Central memory CD8-positive, alpha-beta T cell (primary cell): Measurements from ENCODE around the gene AGBL5.
"Not testable (repeated sequence)": the region's sequence is repeated elsewhere in the genome, so short reads cannot be mapped to it uniquely, and the experiment has no call there.

Experiments
- ATAC-seq: fragments of 150-1000 bp; cut with Tn5 transposase; replicated peaks from 2 replicates; pipeline ENCODE4 v1.10.0; 2022; ENCODE audit warnings: mild to moderate bottlenecking, moderate FRiP score, moderate number of reproducible peaks; ENCODE audit not compliant: poor library complexity, severe bottlenecking; ENCODE audit errors: extremely low read depth
- DNase-seq, 2 donors: peaks; one replicate each; pipeline ENCODE4 v3.0.0; 2021; ENCODE audit warnings: low spot score in 2 of 2
- H3K27ac Mint-ChIP-seq: one replicate; pipeline ENCODE4 v1.8.0; 2022; ENCODE audit warnings: low read depth, mild to moderate bottlenecking, moderate library complexity, mixed read lengths
- H3K27me3 Mint-ChIP-seq: one replicate; pipeline ENCODE4 v1.8.0; 2022; ENCODE audit warnings: mixed read lengths
- H3K36me3 Mint-ChIP-seq: one replicate; pipeline ENCODE4 v1.8.0; 2022; ENCODE audit warnings: mild to moderate bottlenecking, moderate library complexity, mixed read lengths; ENCODE audit not compliant: insufficient read depth
- H3K4me1 Mint-ChIP-seq: one replicate; pipeline ENCODE4 v1.8.0; 2022; ENCODE audit warnings: mixed read lengths
- H3K4me3 Mint-ChIP-seq: one replicate; pipeline ENCODE4 v1.8.0; 2022; ENCODE audit warnings: mild to moderate bottlenecking, moderate library complexity, mixed read lengths
- H3K9me3 Mint-ChIP-seq: one replicate; pipeline ENCODE4 v1.8.0; 2022; ENCODE audit warnings: mixed read lengths

AGBL5 gene

DNA sequence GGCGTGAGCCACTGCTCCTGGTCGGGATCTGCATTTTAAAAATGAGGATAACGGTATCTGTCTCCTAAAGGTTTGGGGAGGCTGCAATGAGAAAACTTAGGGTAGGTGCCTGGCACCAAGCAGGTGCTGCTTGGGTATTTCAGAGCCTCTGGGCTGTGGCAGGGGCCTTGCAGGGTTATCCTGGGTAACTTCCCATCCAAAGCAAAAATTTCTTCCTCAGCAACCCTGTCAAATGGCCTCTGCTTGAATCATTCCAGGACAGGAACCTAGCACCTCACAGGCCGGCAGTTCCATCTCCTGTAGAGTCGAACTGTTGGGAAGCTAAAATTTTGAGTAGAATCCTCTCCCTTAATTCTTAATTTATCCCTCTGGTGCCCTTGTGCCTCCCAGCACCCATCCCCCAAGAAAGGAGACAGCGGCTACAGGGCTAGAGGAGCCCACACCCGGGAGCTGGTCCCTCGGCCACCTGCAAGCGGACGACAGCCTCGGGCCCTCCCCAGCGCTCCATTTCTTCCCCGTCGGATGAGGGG lies 66.6 kb downstream of the AGBL5 start:
- Mint-ChIP-seq H3K4me1 (peaks cover 8% of the 10 kb centered on the region), H3K36me3 (peaks cover 8% of the 10 kb centered on the region), H3K9me3 (no peaks in the 10 kb centered on the region), H3K27me3 (peaks cover 50% of the 10 kb centered on the region), H3K27ac (no peak overlapping the region), H3K4me3 (no peak overlapping the region)
- no peak for ATAC-seq
- no peak for DNase-seq

GRCh38 chr2:27118525-27119329 lies 67.3 kb downstream of the AGBL5 start, which contains the start of gene CGREF1:
TSS of gene CGREF1 (minus strand) at chr2:27119128. CDS start at chr2:27104366, 14,762 bp downstream.
- ATAC-seq, result no peak
- Mint-ChIP-seq H3K27me3 (peaks cover 50% of the 10 kb centered on the region), H3K36me3 (peaks cover 8% of the 10 kb centered on the region), H3K9me3 (no peaks in the 10 kb centered on the region), H3K27ac (no peak within 1 kb of the TSS), H3K4me3 (peak within 1 kb of the TSS; percentile 58), H3K4me1 (peaks cover 12% of the 10 kb centered on the region)
- DNase-seq, result no peak

- not testable (repeated sequence) for DNase-seq, H3K9me3 Mint-ChIP-seq, ATAC-seq, H3K27ac Mint-ChIP-seq, H3K36me3 Mint-ChIP-seq
- Mint-ChIP-seq H3K4me1 (peaks cover 12% of the 10 kb centered on the region), H3K4me3 (peak overlapping the region; percentile 58), H3K27me3 (peaks cover 50% of the 10 kb centered on the region)
Measured at GRCh38 chr2:27119330-27119670, 67.8 kb downstream of the AGBL5 start.
